Liver (tissue), 9 donors: Measurements from ENCODE around the gene FNDC1. TPM values are rescaled to one million over a fixed set of nuclear protein-coding genes. Genes with fewer than 3 reads are reported as not detected.

Source experiments
- DNase-seq: peaks from one replicate; pipeline ENCODE4 v3.0.0-alpha.2; 2017; ENCODE audit warnings: low spot score
- H3K27ac ChIP-seq, 2 donors: one replicate each; pipeline ENCODE4 v1.7.0; 2013; ENCODE audit warnings: inconsistent platforms in 2 of 2, low read length in 2 of 2, control low read depth in 1 of 2, low read depth in 1 of 2, mild to moderate bottlenecking in 1 of 2
- H3K27me3 ChIP-seq, 4 donors: one replicate each; pipeline versions ENCODE4 v1.6.1 to v1.7.0; 2013; ENCODE audit warnings: low read length in 3 of 4, inconsistent platforms in 1 of 4, mild to moderate bottlenecking in 1 of 4, moderate library complexity in 1 of 4; ENCODE audit not compliant: control insufficient read depth in 4 of 4, insufficient read depth in 4 of 4
- H3K36me3 ChIP-seq, 4 donors: one replicate each; pipeline versions ENCODE4 v1.6.1 to v1.7.0; 2013; ENCODE audit warnings: low read length in 3 of 4, mild to moderate bottlenecking in 3 of 4, low read depth in 1 of 4, moderate library complexity in 1 of 4; ENCODE audit not compliant: control insufficient read depth in 4 of 4, insufficient read depth in 3 of 4
- H3K4me1 ChIP-seq, 4 donors: one replicate each; pipeline versions ENCODE4 v1.6.1 to v1.7.0; 2013; ENCODE audit warnings: low read length in 3 of 4, mild to moderate bottlenecking in 3 of 4, moderate library complexity in 1 of 4; ENCODE audit not compliant: control insufficient read depth in 4 of 4, insufficient read depth in 4 of 4
- H3K4me3 ChIP-seq, 3 donors: one replicate each; pipeline versions ENCODE4 v1.6.1 to v1.7.0; 2013; ENCODE audit warnings: low read length in 3 of 3, control low read depth in 1 of 3, low read depth in 1 of 3, mild to moderate bottlenecking in 1 of 3
- H3K9ac ChIP-seq, 2 donors: one replicate each; pipeline ENCODE4 v1.7.0; 2013; ENCODE audit warnings: low read length in 2 of 2, mild to moderate bottlenecking in 2 of 2, moderate library complexity in 2 of 2, control low read depth in 1 of 2, low read depth in 1 of 2
- H3K9me3 ChIP-seq, 4 donors: one replicate each; pipeline versions ENCODE4 v1.6.1 to v1.7.0; 2013; ENCODE audit warnings: low read length in 3 of 4; ENCODE audit not compliant: control insufficient read depth in 4 of 4
- EGR1 ChIP-seq, 2 donors: IDR thresholded peaks; 2 replicates each; pipeline ENCODE4 v1.6.1; 2016 to 2018; ENCODE audit warnings: antibody characterized with exemption in 2 of 2, low read depth in 2 of 2
- FOXA1 ChIP-seq: IDR thresholded peaks from 2 replicates; pipeline ENCODE4 v1.6.1; 2016; ENCODE audit warnings: antibody characterized with exemption
- FOXA2 ChIP-seq: IDR thresholded peaks from 2 replicates; pipeline ENCODE4 v1.6.1; 2016; ENCODE audit warnings: antibody characterized with exemption
- GABPA ChIP-seq, 2 donors: IDR thresholded peaks in 1 of 2; conservative IDR thresholded peaks in 1 of 2; 2 replicates each; pipeline ENCODE4 v1.6.1; 2016; ENCODE audit warnings: antibody characterized with exemption in 2 of 2, mild to moderate bottlenecking in 1 of 2, moderate library complexity in 1 of 2
- HNF4A ChIP-seq, 2 donors: conservative IDR thresholded peaks; 2 replicates each; pipeline ENCODE4 v1.6.1; 2016; ENCODE audit warnings: antibody characterized with exemption in 2 of 2, mild to moderate bottlenecking in 2 of 2
- HNF4G ChIP-seq: IDR thresholded peaks from 2 replicates; pipeline ENCODE4 v1.6.1; 2016; ENCODE audit warnings: antibody characterized with exemption
- JUND ChIP-seq, 2 donors: IDR thresholded peaks; 2 replicates each; pipeline ENCODE4 v1.6.1; 2016; ENCODE audit warnings: antibody characterized with exemption in 2 of 2
- NR2F2 ChIP-seq: IDR thresholded peaks from 2 replicates; pipeline ENCODE4 v1.6.1; 2016; ENCODE audit warnings: antibody characterized with exemption
- RAD21 ChIP-seq, 2 donors: IDR thresholded peaks; 2 replicates each; pipeline ENCODE4 v1.6.1; 2016; ENCODE audit warnings: antibody characterized with exemption in 2 of 2, mild to moderate bottlenecking in 2 of 2
- REST ChIP-seq: IDR thresholded peaks from 2 replicates; pipeline ENCODE4 v1.6.1; 2016; ENCODE audit warnings: antibody characterized with exemption, mild to moderate bottlenecking
- RXRA ChIP-seq, 2 donors: IDR thresholded peaks; 2 replicates each; pipeline ENCODE4 v1.6.1; 2017 to 2018; ENCODE audit warnings: antibody characterized with exemption in 2 of 2, mild to moderate bottlenecking in 1 of 2
- SP1 ChIP-seq: IDR thresholded peaks from 2 replicates; pipeline ENCODE4 v1.6.1; 2018; ENCODE audit warnings: antibody characterized with exemption, mild to moderate bottlenecking
- TAF1 ChIP-seq: conservative IDR thresholded peaks from 2 replicates; pipeline ENCODE4 v1.6.1; 2016; ENCODE audit warnings: antibody characterized with exemption, mild to moderate bottlenecking
- YY1 ChIP-seq: IDR thresholded peaks from 2 replicates; pipeline ENCODE4 v1.6.1; 2016; ENCODE audit warnings: antibody characterized with exemption, mild to moderate bottlenecking
- ZBTB33 ChIP-seq: IDR thresholded peaks from 2 replicates; pipeline ENCODE4 v1.6.1; 2016; ENCODE audit warnings: antibody characterized with exemption
- WGBS: extraction: QIAGEN DNeasy Blood & Tissue Kit; methylation state at CpG from one replicate; pipeline ENCODE4 v1.1.7; 2013; 5-methylcytosine and 5-hydroxymethylcytosine counted together
- polyA plus RNA-seq, 2 donors: library from polyadenylated mRNA; stranded (reverse) in 1 of 2; unstranded in 1 of 2; fragments of 200-250 nt in 1 of 2; fragments of >200 nt in 1 of 2; fragmentation: Nextera tagmentation in 1 of 2; extraction: Ambion mirVana in 1 of 2; gene quantifications; one replicate each; pipeline versions ENCODE4 v1.2.1 to v1.2.3, GENCODE V29; 2013 to 2015
- total RNA-seq, 2 donors: library from RNA; depleted of rRNA; stranded (reverse); fragments of >200 nt; gene quantifications; one replicate each; pipeline ENCODE4 v1.2.3, GENCODE V29; 2014
- TF ChIP-seq, protein P1 (sequence below): IDR thresholded peaks from 2 replicates; pipeline ENCODE4 v1.6.1; 2016; ENCODE audit warnings: antibody characterized with exemption
- TF ChIP-seq, protein P2 (sequence below): IDR thresholded peaks from 2 replicates; pipeline ENCODE4 v1.6.1; 2016; ENCODE audit warnings: antibody characterized with exemption
- TF ChIP-seq, protein P3 (sequence below): fragments of 150-350 bp; IDR thresholded peaks from 2 replicates; pipeline ENCODE4 v1.5.1; 2017; ENCODE audit warnings: improper control_type of control experiment, low read depth, low read length; ENCODE audit not compliant: missing input control
- donor health status: healthy.
- donor health status: healthy.
- donor health status: healthy.
- donor health status: healthy.
- donor health status: healthy.

The FNDC1 gene
- total and polyA plus RNA-seq, 4 donors: 0.10 to 0.47 (median 0.17) TPM; not detected in 1

DNA sequence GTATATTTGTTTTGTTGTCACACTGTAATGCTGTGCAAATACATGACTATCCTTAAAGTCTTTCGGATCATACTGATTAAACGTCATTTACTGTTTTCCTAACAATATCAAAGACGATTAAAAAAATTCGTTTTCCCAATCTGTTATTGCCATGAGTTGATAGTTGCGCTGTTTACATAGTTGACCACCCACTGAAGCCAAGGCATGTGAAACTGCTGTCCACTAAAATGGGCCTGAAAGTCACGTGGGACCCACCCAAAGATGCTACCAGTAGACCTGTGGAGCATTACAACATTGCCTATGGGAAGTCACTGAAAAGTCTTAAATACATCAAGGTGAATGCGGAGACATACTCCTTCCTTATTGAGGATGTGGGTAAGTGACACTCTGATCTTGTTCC lies 28.1 kb downstream of the FNDC1 start:
- Histone ChIP-seq H3K9ac (no peak overlapping the region), H3K27me3 (no peaks in the 10 kb centered on the region), H3K4me3 (no peak overlapping the region), H3K4me1 (no peaks in the 10 kb centered on the region), H3K27ac (no peak overlapping the region), H3K36me3 (no peaks in the 10 kb centered on the region), H3K9me3 (no peaks in the 10 kb centered on the region)
- no peak for DNase-seq
- TF ChIP-seq, protein P1, sequence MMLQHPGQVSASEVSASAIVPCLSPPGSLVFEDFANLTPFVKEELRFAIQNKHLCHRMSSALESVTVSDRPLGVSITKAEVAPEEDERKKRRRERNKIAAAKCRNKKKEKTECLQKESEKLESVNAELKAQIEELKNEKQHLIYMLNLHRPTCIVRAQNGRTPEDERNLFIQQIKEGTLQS: no peak
- TF ChIP-seq FOXA1 (no peak), GABPA (IDR thresholded peaks at IDR 0.05 in 1 of 2, conservative IDR thresholded peaks at IDR 0.05 in 1 of 2) (no peak), JUND (IDR thresholded peaks at IDR 0.05) (no peak), EGR1 (IDR thresholded peaks at IDR 0.05; ENCODE audit: low read depth in 2 of 2) (no peak), HNF4G (no peak), RAD21 (IDR thresholded peaks at IDR 0.05) (no peak), NR2F2 (no peak)
- WGBS: 76% methylated on average over 7 of the region's 7 CpGs

- Histone ChIP-seq H3K9me3 (no peaks in the 10 kb centered on the region), H3K27ac (no peak overlapping the region), H3K4me3 (no peak overlapping the region), H3K36me3 (no peaks in the 10 kb centered on the region), H3K27me3 (no peaks in the 10 kb centered on the region), H3K4me1 (no peaks in the 10 kb centered on the region), H3K9ac (no peak overlapping the region)
- no peak for DNase-seq
- TF ChIP-seq RXRA (IDR thresholded peaks at IDR 0.05) (no peak), NR2F2 (no peak), SP1 (no peak), YY1 (no peak), FOXA2 (no peak), ZBTB33 (no peak), TAF1 (no peak), FOXA1 (no peak), HNF4G (no peak), JUND (IDR thresholded peaks at IDR 0.05) (no peak), REST (no peak), EGR1 (IDR thresholded peaks at IDR 0.05; ENCODE audit: low read depth in 2 of 2) (no peak), HNF4A (conservative IDR thresholded peaks at IDR 0.05) (no peak), GABPA (IDR thresholded peaks at IDR 0.05 in 1 of 2, conservative IDR thresholded peaks at IDR 0.05 in 1 of 2) (no peak)
- TF ChIP-seq, protein P2, sequence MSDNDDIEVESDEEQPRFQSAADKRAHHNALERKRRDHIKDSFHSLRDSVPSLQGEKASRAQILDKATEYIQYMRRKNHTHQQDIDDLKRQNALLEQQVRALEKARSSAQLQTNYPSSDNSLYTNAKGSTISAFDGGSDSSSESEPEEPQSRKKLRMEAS: no peak
- TF ChIP-seq, protein P1: no peak
- TF ChIP-seq, protein P3, sequence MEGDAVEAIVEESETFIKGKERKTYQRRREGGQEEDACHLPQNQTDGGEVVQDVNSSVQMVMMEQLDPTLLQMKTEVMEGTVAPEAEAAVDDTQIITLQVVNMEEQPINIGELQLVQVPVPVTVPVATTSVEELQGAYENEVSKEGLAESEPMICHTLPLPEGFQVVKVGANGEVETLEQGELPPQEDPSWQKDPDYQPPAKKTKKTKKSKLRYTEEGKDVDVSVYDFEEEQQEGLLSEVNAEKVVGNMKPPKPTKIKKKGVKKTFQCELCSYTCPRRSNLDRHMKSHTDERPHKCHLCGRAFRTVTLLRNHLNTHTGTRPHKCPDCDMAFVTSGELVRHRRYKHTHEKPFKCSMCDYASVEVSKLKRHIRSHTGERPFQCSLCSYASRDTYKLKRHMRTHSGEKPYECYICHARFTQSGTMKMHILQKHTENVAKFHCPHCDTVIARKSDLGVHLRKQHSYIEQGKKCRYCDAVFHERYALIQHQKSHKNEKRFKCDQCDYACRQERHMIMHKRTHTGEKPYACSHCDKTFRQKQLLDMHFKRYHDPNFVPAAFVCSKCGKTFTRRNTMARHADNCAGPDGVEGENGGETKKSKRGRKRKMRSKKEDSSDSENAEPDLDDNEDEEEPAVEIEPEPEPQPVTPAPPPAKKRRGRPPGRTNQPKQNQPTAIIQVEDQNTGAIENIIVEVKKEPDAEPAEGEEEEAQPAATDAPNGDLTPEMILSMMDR: no peak
- WGBS: 68% methylated on average over 1 of the region's 1 CpG
Measured at GRCh38 chr6:159201336-159201735, 32.1 kb downstream of the FNDC1 start.
